SHP77 treated with DMSO at 0.1 percent for 48 hours (cell line): ENCODE measurements around the gene ATP6V0E2.
"Not testable (repeated sequence)": the region's sequence is repeated elsewhere in the genome, so short reads cannot be mapped to it uniquely, and the experiment has no call there.

ENCODE experiments used
- DNase-seq: peaks from one replicate; lab custom pipeline; 2025; lab: John Stamatoyannopoulos, UW

The ATP6V0E2 gene

DNA sequence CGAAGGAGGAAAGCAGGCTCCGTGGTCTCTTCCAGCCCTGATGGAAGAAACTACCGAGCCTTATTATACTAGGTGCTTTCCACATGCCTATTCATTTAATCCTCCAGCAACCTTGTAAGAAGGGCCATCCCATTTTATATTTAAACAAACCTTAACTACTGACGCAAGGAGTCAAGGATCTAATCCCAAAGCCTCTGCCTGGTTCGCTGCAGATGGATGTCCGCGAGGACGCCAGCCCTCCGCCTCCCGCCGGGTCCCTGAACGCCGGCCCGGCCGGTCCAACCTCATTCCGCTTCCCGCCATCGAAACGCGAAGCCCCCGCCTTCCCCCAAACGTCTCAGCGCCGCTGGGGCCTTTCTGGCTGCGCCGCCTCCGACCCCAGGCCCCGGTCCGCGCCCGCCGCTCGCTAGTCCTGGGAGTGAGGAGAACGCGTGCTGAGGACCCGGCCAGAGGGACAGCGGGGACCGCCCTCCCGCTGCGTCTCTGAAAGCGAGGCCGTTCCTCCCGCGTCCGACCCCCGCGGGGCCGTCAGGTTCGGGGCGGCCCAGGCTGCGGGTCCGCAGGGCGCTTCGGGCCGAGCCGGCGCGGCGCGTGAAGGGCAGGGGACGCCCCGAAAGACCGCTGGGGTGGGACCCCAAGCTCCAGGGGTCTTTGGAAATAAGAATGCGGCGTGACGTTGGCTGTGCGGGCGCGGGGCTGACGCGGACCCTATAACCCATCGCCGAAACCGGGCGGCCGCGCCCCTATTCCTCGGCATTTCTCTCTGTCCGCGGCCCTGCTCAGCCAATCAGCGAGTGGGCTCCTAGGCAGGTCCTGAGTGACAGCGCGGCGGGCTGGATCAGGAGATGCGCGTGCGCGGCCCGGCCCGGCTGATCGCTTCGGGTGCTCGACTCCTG is at the start of gene ATP6V0E2:
ATP6V0E2 (plus strand) TSS at position 896 of the 896 bp plus-strand sequence. CDS start 97 bp downstream, outside the sequence.
- DNase-seq = peak; percentile 75

DNA sequence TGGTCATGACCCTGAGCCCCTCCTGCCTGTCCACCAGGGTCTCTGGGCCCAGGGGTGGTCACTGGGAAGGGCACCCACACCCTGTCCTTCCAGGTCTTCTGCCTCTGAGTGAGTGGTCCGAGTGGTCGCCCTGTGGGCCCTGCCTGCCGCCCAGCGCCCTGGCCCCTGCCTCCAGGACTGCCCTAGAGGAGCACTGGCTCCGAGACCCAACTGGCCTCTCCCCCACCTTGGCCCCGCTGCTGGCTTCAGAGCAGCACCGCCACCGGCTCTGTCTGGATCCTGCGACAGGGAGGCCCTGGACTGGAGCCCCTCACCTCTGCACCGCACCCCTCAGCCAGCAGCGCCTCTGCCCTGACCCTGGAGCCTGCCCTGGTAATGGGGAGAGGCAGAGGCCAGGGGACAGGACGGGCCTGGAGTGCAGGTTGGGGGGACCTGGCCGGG is 49.4 kb upstream of the ATP6V0E2 start:
- no peak for DNase-seq

DNA sequence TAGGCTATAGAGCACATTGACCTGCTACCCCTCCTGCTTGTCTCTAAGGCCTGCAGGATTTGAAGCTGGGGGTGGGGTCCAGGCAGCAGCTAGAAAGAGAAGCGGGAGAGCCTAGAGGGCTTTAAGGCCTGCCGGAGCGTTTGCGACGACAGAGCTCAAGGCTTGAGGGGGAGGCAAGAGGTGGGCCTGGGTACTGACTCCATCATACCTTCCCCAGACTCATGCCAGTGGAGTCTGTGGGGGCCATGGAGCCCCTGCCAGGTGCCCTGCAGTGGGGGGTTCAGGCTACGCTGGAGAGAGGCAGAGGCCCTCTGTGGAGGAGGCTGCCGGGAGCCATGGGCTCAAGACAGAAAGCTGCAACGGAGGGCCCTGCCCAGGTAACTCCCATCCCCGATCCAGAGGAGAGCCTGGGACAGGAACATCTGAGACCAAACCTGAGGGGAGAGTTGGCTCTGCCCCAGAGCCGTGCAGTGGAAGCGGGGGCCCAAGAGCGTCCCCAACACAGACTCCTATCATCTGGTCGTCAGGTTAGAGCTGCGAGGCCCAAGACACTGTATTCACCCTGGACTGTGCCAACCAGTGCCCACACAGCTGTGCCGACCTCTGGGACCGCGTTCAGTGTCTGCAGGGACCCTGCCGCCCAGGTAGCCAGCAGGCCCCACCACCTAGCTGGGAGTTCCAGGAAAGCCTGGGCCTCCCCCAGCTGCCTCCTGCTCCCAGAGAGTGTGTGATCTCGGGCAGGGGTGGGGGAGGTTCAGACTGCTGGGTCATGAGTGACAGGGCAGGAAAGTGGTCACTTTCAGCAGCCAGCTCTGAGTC is 48.8 kb upstream of the ATP6V0E2 start:
- DNase-seq = no peak

DNA sequence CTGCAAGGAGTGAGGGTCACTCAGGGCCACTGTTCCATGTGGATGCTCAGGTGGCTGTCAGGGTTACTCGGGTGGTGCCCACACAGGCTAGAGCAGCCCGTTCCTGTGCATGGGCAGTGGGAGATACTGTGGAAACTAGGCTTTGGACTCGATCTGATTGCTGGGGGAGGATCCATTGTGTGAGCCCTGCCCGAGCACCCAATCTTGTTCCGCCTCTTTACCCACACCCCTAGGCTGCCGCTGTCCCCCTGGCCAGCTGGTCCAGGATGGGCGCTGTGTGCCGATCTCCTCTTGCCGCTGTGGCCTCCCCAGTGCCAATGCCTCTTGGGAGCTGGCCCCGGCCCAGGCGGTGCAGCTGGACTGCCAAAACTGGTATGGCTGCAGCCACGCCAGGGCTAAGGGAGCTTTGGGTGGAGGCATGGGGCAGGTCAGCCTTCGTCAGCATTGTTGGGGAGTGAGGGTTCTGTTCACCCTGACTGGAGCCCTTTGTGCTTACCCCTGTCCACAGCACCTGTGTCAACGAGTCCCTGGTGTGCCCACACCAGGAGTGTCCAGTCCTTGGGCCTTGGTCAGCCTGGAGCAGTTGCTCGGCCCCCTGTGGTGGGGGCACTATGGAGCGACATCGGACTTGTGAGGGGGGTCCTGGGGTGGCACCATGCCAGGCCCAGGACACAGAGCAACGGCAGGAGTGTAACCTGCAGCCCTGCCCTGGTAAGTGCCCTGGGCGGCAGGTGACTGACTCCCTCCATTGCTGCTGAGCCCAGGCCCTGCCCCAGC is 48.0 kb upstream of the ATP6V0E2 start:
- no peak for DNase-seq

DNA sequence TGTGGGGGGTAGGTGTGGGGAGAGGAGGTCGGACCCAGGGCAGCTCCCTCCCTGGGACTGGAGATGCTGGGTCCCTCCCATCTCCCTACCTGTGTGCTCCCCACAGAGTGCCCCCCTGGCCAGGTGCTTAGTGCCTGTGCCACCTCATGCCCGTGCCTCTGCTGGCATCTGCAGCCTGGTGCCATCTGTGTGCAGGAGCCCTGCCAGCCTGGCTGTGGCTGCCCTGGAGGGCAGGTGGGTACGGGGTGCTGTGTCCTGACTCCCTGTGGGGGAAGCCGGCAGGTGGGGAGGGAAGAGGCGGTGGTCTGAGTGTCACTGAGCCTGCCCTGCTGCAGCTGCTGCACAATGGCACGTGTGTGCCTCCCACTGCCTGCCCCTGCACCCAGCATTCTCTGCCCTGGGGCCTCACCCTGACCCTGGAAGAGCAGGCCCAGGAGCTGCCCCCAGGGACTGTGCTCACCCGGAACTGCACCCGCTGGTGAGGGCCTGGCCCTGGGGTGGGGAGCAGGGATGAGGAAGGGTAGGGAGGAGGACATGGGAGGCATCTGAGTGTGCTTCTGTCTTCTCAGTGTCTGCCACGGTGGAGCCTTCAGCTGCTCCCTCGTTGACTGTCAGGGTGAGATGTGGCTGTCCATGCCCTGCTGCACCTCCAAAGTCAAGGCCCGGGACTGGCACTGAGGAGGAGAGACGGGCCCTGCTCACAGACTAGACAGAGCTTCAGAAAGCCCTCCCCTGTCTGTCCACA is 47.3 kb upstream of the ATP6V0E2 start:
- DNase-seq = no peak

DNA sequence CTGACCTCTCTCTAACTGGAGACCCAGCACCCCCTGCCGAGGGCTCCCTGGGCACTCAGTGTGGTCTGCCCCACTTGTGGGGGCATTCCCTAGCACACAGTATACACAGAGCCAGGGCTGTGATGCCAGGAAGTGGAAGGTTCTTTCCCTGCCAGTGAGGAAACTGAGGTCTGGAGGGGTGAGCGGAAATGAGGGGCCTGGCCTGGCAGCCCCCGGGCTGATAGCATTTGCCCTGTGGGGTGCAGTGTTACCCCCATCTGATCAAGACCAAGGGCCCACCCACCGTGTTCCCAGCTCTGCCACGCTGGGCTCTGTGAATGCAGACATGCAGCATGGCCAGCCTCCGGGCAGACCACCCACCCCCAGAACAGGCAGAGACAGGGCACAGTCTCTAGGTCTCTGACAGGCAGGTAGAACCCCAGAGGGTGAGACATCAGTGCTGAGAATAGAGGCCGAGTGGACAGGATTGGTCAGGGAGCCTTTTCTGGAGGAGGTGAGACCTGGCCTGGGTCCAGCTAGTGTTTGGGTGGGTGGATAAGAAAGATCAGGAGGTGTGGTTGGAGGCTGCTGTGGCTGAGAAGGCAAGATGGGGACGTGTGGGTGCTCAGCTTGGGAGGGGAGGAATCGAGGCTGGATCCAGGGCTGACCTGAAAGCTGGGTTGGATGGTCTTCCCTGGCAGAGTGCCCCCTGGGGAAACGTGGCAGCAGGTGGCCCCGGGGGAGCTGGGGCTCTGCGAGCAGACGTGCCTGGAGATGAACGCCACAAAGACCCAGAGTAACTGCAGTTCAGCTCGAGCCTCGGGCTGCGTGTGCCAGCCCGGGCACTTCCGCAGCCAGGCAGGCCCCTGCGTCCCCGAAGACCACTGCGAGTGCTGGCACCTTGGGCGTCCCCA is 46.4 kb upstream of the ATP6V0E2 start:
- no peak for DNase-seq

DNA sequence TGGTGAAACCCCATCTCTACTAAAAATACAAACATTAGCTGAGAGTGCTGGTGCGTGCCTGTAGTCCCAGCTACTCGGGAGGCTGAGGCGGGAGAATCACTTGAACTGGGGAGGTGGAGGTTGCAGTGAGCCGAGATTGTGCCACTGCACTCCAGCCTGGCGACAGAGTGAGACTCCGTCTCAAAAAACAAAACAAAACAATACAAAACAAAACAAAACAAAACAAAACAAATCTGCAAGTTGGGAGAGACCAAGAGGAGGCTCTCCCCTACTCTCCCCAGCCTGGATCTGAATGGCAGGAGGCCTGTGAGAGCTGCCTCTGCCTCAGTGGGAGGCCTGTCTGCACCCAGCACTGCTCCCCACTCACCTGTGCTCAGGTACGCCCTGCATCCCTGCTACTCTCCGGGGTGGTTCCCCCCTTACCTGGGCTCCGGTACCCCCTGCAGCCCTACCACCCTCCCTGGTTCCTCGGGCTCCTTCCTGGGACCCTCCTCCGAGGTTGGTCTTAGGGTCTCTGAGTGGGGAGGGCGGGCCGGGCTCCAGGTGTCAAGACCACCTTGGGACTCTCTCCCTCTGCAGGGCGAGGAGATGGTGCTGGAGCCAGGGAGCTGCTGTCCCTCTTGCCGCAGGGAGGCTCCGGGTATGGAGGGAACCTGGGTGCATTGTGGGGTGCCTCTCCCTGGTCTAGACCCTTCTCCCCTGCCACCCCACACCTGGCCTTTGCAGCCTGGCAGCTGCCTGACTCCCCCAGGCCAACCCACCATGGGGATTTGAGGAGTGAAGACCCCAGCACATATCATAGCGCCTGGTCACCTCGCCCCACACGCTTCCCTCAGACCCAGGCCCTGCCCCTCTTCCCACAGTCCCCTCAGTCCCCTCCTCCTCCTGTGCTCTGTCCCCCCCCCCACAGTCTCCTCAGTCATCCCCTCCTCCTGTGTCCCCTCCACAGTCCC is 45.1 kb upstream of the ATP6V0E2 start:
- no peak for DNase-seq

DNA sequence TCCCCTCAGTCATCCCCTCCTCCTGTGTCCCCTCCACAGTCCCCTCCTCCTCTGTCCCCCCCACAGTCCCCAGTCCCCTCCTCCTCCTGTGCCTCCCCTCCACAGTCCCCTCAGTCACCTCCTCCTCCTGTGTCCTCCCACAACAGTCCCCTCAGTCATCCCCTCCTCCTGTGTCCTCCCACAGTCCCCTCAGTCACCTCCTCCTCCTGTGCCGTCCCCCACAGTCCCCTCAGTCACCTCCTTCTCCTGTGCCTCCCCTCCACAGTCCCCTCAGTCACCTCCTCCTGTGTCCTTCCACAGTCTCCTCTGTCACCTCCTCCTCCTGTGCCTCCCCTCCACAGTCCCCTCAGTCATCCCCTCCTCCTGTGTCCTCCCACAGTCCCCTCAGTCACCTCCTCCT is 43.2 kb upstream of the ATP6V0E2 start:
- not testable (repeated sequence) for DNase-seq

DNA sequence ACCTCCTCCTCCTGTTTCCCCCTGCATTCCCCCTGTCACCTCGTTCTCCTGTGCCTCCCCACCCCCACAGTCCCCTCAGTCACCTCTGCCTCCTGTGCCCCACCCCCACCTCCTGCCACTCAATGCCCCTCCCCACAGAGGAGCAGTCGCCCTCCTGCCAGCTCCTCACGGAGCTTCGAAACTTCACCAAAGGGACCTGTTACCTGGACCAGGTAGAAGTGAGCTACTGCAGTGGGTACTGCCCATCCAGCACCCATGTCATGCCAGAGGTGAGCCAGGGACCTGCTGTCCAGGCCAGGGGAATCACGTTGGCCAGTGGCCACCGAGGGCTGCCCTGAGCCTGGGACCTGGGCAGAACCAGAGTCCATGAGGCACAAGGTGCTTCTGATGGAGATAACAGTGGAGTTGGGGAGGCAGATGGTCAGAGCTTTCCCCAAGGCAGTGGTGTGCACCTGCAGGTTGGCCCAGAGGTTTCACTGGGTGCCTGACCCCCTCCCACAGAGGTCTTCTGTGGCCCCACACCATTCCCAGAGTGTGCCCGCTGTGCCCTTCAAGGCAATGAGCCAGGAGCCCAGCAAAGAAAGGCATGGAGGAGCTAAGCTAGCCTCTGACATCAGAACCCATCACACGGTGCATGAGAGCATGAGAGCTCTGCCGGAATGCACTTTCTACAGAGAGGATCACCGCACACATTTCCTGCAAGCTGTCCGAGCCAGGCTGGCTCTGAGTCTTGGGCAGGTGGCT is 42.6 kb upstream of the ATP6V0E2 start:
- no peak for DNase-seq

DNA sequence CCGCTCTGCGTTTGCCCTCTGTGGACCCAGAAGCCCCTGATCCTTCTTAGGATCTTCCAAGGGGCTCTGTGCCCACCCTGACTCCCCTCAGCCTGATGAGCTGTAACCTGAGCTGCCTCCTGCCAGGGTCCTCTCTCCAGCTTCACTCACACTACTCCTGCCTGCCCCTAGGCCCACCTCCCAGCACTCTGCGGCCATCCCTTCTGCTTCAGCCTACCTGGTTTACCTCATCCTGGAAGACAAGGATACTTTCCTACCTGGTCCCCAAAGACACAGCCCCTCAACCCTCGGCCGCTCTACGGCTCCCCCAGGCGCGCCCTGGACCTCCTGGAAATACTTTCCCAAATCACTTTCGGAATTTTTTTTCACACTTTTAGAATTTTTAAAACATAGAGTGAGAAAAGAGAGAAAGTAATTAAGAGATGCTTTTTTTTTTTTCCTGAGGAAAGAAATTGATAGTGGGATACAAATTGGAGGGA is 42.0 kb upstream of the ATP6V0E2 start:
- no peak for DNase-seq

DNA sequence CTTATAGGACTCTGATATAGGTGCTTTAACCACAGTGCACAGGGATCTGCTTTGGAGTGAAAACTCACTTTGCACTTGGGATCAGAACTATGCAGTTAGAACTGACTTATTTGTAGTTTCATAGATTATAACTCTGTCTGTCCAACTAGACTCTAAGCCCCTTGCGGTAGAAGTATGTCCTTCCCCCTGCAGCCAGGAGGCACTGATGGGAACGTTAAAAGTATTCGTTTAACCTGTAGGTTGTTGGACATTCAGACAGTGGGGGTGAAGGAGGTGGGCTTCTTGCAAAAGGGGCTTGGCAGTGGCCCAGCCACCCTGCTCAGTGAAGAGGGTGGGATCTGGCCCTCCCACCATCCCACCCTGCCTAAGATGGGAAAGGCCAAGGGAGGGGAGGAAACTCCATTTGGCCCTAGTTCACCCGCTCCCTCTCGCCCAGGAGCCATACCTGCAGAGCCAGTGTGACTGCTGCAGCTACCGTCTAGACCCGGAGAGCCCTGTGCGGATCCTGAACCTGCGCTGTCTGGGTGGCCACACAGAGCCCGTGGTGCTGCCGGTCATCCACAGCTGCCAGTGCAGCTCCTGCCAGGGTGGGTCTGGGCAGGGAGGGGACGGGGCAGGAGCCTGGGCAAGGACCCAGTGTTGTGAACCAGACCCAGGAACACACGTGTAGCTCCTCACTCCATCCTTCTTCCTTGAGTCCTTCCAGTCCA is 41.3 kb upstream of the ATP6V0E2 start:
- no peak for DNase-seq

DNA sequence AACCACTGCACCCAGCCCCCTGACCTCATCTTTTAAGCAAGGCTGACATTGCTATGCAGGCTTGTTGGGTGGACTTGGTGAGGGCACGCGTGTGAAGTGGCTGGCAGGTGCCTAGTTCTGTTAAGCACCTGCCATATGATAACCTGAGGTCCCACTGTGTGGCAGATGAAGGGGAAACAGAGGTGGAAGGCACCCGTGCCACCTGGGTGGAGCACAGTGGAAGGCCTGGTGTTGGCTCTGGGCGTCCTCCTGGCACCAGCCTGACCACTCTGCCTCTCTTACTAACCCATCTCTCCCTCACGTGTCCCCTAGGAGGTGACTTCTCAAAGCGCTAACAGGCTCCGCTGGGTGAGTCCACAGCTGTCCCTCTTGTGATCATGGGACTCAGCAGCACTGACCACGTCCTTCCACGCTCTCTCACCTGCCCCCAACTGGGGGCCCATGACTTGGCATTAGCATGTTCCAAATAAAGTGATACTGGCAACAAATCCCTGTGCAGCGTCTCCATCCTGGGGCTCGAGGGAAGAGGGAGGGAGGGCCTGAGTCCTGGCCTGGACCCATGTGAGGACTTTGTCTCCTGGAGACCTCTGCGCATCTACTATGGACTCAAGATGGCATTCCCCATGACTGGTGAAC is 40.2 kb upstream of the ATP6V0E2 start:
- DNase-seq = no peak

DNA sequence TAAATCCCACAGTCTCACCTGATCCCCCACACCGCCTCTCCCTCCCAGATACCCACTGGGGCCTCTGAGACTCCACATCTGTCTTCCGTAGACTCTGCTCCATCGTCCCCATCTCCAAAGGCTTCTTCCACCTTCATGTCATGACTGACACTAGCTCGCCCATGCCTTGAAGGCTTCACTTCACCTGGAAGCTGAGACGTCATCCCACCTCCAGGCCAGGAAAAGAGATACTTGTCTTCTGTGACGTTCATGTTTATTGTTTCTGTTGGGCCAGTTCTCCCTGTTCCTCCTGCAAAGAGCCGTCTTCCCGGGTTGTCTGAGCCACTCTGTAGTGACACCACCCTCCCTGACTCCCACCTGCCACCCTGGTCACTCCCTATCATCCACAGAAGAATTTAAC is 39.2 kb upstream of the ATP6V0E2 start:
- no peak for DNase-seq

DNA sequence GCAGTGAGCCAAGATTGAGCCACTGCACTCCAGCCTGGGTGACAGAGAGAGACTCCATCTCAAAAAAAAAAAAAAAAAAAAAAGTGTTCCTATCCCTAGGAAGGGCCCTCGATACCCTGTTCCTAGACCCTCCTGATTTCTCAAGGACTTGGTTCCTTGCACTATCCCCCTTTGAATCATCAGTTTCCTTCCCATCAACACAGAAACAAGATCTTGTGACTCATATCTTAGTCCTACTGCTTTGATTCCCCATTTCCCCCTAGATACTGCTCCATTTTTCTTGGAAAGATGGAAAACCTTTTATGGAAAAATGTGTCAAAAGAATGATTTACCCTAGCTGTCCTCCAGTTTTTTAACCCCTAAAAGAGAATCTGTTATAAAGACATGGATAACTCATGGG is 37.3 kb upstream of the ATP6V0E2 start:
- no peak for DNase-seq

DNA sequence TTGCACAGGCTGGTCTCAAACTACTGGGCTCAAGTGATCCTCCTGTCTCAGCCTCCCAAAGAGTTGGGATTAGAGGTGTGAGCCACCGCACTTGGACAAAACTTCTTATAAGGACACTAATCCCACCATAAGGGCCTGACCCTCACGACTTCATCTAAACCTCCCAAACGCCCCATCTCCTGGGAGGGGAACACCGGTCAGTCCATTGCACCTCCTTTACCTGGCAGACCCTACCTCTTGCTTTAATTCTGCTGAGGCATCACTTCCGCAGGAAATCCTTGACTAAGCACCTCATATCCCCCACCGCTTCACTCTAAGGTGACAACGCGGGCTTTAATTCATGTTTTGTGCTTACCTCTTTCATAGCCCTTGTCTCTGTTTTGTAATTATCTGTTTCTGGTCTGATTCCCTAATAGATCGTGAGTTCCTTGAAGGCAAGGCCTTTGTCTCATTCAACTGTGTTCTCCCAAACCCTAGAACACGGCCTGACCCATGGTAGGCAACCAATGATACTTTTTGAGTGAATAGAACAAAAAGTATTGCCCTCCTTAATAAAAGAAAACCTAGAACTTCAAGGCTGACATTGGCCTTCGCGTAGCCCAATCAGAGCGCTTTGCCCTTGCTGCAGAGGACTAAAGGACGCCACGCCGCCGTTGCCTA is 36.1 kb upstream of the ATP6V0E2 start:
- no peak for DNase-seq

DNA sequence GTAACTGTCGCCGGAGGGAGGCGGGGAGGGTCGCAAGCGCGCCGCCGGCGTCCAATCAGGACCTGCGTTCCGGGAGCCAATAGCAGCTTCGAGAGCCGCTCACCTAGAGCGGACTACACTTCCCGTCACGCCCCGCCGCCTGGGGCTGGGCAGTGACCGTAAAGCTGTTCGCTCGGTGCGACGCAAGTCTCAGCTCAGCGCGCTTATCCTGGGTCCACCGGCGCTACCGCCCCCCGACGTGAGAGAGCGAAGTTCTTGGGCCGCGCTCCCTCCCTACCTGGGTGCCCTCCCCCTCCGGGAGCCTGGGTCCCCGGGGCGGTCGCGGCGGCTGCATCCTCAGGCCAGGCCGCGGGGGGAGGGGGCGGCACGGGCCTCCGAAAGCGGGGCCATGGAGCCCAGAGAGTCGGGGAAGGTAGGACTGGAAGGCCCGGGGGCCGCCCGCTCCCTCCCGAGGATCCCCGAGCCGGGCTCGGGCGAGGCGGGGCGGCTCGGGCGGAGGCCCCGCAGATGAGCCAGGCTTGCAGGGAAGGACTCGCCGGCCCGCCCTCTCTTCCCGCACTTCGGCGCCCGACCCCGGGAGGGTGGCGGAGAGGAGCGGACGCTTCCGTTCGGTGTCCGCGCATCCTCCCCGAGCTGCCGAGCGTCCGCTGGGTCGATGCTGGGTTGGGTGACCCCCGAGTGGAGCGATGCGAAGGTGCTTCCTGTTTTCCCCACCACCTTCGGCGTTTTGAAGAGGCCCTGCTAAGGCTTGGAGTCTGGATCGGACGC is 35.4 kb upstream of the ATP6V0E2 start, which contains the start of gene ZNF862:
ZNF862 (plus strand) TSS at position 152 of the 768 bp plus-strand sequence; CDS start at position 389, 237 bp downstream.
- DNase-seq = peak; percentile 93
